ENCODE results near the gene NNT.
"Not testable (repeated sequence)": the region's sequence is repeated elsewhere in the genome, so short reads cannot be mapped to it uniquely, and the experiment has no call there.

Gene NNT

GRCh38 chr5:43583724-43584123 lies 19.3 kb upstream of the NNT start:
- DNase-seq (ENCODE audit: low spot score), result no peak

GRCh38 chr5:43584166-43584699 lies 18.7 kb upstream of the NNT start:
- no peak for DNase-seq (ENCODE audit: low spot score)

- DNase-seq (ENCODE audit: low spot score), result no peak
Observed at GRCh38 chr5:43588842-43589241, 14.1 kb upstream of the NNT start.

DNA sequence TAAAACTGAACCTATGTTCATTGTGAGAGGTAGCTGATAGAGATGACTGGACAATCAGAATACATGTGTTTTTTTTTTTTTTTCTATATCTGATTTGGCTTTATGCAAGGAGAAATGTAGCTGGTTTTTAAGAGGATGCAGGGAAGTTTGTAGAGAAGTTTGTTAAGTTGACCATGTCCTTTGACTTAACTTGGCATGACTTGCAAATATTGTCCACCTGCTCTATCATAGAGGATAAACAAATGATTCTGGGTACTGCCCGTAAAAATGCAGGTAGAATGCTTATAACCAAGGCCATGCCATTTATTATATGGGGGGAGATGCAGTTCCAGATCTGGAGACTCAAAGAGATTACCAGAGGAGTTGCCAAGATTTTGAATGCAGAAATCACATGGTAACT lies 13.7 kb upstream of the NNT start:
- DNase-seq (ENCODE audit: low spot score), result no peak

- DNase-seq (ENCODE audit: low spot score), result no peak
Observed at GRCh38 chr5:43590700-43591099, 12.3 kb upstream of the NNT start.

DNA sequence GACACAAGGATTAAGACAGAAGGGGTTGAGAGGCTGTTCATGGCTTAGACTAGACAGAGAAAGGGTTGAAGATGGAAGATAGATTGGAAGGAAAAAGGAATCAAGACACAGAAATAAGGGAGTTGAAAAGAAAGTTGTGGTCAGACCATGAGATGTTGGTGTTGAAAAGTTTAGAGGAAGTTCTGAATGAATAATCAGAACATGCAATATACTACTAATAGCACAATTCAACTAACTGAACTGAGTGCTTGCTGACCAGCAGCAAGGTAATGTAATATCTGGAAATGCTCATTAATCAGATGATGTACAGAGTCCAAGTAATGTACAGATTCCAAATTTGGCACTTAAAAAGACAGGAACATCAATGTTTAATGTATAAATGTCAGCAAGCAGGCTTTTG lies 10.6 kb upstream of the NNT start:
- no peak for DNase-seq (ENCODE audit: low spot score)

GRCh38 chr5:43598927-43599326 lies 4.1 kb upstream of the NNT start:
- DNase-seq (ENCODE audit: low spot score), result not testable (repeated sequence)

GRCh38 chr5:43601454-43602260 lies 1.3 kb upstream of the NNT start:
- peak; percentile 20 for DNase-seq (ENCODE audit: low spot score)

DNA sequence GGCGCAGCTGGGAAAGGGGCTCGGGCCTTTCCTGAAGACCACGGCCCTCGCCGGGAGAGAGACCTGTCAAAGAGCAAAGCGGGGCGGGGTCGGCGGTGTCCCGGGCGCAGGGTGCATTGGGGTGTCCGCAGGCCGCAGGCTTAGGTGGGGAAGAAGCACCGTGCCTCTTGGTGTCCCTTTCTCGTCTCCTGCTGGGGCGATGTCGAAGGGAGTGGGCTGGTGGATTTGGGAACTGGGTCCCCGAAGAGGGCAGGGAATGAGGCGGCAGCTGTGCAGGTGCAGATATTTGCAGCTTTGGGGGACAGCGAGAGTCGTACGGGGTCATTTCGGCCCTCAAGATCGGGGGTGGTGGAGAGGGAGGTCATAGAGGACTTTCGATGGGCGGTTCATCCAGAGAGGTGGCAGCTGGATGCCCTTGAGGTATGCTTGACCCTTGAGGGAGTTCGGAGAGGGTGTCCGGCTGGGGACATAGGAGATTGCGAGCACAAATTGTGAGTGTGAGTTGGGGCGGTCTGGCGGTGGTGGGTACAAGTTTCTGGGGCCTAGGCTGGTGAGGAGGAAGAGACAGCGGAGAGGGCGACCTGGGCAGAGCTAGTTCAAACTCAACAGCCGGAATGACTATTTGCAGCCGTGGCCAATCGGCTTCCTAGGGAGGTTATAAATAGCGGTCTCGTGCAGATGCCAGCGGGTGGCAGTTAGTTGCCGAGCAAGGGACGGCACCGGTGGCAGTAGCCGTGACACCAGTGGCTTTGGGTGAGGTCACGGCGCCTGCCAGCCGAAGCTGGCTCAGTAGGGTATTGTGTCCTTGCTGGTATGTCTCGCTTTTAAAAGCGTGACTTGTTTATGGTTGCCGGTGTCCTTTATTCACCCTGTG lies 601 bp downstream of the NNT start:
- peak; percentile 75 for DNase-seq (ENCODE audit: low spot score)

GRCh38 chr5:43604699-43605098 lies 1.7 kb downstream of the NNT start:
- no peak for DNase-seq (ENCODE audit: low spot score)

GRCh38 chr5:43606351-43606750 lies 3.4 kb downstream of the NNT start:
- no peak for DNase-seq (ENCODE audit: low spot score)

- DNase-seq (ENCODE audit: low spot score), result no peak
Observed at GRCh38 chr5:43608406-43608805, 5.4 kb downstream of the NNT start.

- DNase-seq (ENCODE audit: low spot score), result no peak
Observed at GRCh38 chr5:43609752-43610151, 6.8 kb downstream of the NNT start.

GRCh38 chr5:43613370-43613769 lies 10.4 kb downstream of the NNT start:
- no peak for DNase-seq (ENCODE audit: low spot score)

DNA sequence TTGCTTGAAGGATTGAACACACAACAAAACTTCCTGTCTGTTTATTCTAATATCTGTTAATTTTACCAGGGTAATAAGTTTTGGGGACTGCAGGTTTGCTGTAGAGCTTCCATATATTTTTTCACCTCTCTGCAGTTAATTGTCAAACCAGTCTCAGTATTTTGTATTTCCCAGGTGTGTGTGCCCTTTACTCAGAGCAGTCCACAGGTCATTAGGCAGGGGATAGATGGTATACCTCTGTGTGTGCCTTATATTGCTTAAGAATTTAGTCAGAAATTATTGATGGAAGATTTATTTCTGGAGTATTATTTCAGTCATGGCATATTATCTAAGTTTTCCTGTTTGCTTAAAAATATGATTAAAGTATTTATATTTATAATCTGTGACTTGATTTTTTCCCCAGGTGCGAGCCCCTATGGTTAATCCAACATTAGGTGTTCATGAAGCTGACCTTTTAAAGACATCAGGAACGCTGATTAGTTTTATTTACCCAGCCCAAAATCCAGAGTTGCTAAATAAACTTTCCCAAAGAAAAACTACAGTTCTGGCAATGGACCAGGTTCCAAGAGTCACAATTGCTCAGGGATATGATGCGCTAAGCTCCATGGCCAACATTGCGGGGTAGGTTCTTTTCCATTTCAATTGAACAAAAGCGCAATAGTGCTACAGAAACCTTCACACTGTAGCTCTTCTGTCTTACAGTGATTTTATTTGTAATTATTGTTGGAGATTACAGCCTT lies 12.6 kb downstream of the NNT start:
- no peak for DNase-seq (ENCODE audit: low spot score)

DNA sequence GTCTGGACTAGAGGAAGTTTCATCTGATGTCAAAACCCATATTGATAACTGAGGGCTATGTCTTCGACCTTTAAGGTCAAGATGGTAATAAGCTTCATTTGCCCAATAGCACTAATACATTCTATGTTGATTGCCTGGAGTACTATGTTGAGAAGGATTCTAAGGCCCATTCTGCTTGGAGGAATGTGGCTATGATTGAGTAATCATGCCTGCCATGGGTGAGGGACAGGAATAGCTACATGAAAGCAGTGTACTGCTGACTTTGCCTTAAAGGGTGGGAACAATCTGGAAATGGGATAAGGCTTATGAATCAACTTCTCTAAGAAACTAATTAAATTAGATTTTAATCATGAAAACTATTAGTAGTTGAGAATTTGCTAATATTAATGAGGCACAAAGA lies 13.6 kb downstream of the NNT start:
- DNase-seq (ENCODE audit: low spot score), result peak; percentile 38

DNA sequence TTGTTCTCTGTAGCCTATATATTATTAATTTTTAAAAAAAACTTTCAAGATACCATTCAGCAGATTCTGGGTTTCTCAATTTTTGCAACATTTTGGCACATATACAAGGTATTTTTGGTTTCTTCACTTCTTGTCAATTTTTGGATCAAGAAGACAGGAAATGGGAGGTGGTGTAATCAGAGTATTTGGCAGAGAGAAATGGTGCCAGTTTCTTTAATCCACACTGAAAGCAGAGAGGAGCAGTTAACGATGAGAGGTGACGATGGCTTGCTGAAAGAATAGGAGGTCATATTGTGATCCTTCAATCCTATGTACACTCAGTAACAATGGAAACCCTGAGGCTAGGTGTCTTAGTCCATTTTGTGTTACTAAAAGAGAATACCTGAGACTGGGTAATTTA lies 16.4 kb downstream of the NNT start:
- no peak for DNase-seq (ENCODE audit: low spot score)

DNA sequence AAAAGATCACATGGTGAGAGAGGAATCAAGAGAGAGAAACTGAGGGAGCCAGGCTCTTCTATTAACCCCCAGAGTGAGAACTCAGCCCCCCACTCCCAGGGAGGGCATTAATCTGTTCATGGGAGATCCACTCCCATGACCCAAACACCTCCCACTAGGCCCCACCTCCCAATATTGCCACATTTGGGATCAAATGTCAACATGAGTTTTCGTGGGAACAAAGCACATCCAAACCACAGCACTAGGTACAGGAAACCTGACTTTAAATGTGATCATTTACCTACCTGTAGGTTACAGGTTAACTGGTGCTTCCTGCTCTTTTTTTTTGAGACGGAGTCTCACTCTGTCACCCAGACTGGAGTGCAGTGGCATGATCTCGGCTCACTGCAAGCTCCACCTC lies 16.9 kb downstream of the NNT start:
- DNase-seq (ENCODE audit: low spot score), result no peak

GRCh38 chr5:43620944-43621505 lies 18.0 kb downstream of the NNT start:
- DNase-seq (ENCODE audit: low spot score), result no peak

GRCh38 chr5:43622074-43622473 lies 19.1 kb downstream of the NNT start:
- DNase-seq (ENCODE audit: low spot score), result no peak

DNA sequence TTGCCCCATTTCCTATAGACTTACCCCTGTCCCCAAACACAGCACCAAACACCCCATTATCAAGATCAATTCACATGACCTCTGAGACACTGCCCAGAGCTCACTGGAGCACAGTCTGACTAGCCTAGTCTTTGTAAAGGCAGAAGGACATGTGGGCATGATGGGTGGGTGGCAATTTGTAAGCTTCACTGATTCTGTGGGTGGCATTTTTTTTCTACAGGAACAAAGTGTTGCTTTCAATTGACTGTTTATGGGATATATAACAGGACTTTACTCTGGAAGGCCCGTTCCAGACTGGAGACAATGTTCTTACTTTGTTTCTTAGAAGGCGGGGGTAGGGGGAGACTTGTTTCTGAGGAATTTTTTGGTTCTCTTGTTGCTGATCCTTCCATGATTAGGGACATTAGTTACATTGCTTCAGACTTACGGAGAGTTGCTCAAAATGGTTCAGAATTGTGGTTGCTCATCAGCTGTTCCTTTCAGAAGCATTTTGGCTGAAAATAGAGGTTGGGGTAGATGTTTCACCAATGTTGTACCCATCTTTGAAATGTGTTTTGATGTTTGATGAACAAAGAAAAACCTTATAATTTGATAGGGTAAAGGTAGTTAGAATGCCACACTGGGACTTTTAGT lies 20.2 kb downstream of the NNT start:
- no peak for DNase-seq (ENCODE audit: low spot score)

DNA sequence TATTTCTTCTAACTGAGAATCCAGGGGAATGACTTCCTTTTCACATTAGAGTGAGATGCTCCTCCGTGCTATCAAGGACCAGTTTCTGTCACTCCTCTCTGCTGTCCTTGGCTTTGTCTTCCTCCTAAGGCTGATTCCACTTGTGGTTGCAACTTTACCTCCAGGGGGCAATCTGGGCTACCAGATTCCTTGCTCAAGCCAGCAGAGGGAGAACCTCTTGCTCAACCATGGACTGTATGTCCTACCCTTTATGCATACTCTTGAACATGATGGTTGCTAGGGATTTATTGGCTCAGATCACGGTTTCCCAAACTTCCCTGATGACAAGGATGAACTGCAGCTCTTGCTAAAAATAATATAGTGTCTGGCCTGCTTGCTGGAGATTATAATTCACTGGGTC lies 24.0 kb downstream of the NNT start:
- peak; percentile 72 for DNase-seq (ENCODE audit: low spot score)

Measured in AG20443 (cell line).